ENCODE data around the gene CXADR.

Gene CXADR

GRCh38 chr21:17539323-17539722, 26.5 kb downstream of the CXADR start:
- no peak for DNase-seq (ENCODE audit: insufficient read length, low spot score)
- no peak for FAIRE-seq

DNA sequence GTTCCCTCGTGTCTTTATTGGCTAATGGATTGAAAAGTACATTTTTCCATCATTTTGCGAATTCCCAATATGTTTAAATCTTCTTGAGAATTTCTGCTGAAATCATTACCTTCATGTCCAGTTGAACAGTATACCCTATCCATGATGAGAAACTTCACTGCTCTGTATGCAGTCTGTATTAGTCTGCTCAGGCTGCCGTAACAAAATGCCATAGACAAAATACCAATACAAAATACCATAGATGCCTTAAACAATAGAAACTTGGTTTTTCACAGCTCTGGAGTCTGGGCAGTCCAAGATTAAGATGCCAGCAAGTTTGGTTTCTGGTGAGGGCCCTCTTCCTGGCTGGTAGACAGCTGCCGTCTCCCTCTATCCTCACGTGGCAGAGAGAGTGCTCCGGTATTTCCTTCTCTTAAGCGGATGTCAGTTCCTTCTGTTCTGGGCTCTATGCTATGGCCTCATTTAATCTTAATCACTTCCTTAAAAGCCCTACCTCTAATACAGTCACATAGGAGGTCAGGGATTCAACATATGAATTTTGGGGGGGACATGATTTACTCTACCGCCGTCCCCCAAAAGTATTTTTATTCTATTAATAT, 27.0 kb downstream of the CXADR start:
- DNase-seq (ENCODE audit: insufficient read length, low spot score) (no peak), FAIRE-seq (no peak)

GRCh38 chr21:17540530-17540929, 27.7 kb downstream of the CXADR start:
- no peak for FAIRE-seq
- no peak for DNase-seq (ENCODE audit: insufficient read length, low spot score)

DNA sequence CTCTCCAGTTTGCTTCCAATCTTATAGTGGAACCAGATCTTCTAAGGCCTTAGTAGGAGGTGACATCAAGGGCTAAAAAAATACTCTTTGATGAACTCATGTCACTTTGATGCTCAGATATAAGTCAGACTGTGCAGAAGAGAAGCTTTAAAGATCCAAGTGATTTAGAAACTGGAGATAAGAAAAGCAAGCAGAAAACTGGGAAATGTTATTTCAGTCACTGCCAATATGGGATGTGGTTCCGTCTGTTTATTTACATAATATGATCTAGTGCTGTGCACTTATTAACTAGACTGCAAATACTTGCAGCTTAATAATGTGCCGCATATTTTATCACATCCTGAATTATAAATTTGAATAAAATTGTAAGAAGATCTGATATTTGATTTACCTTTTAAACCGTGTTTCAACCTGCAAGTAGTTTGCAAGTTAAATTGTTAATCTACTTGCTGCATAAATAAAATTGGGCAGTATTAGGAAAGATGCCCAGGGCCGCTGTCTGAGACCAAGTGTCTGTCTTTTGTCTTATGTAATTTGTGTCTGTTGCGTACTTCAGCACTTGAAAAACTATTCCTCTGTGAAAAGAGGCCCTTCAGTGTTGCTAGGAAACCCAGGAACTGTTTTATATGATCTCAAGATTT, 29.6 kb downstream of the CXADR start:
- FAIRE-seq (no peak), DNase-seq (ENCODE audit: insufficient read length, low spot score) (no peak)

GRCh38 chr21:17545007-17545406, 32.2 kb downstream of the CXADR start:
- DNase-seq (ENCODE audit: insufficient read length, low spot score) (no peak), FAIRE-seq (no peak)

GRCh38 chr21:17548262-17548661, 35.4 kb downstream of the CXADR start:
- FAIRE-seq = no peak
- DNase-seq (ENCODE audit: insufficient read length, low spot score) = no peak

DNA sequence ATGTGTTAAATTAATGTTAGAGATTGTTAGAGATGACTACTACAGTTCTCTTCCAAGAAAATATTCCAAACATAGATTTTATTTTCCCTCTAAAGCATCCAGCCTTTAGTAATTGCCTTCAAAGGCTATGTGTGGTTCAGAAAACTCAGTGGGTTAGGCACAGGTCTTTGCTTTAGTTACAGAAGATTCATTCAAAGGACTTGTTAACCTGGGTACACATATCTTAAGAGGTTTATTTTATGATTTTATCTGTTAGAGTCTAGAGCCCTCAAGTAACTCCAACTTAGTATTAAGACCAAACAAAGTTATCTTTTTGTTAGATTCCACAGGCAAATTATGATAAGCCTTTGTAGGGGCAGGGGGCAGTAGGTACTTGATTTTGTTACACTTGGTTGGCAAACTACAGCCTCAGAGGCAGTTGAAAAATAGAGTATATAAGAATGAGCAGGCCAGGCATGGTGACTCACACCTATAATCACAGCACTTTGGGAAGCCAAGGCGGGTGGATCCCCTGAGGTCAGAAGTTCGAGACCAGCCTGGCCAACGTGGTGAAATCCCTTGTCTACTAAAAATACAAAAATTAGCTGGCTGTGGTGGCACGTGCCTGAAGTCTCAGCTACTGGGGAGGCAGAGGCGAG, 37.9 kb downstream of the CXADR start:
- FAIRE-seq (no peak), DNase-seq (ENCODE audit: insufficient read length, low spot score) (no peak)

DNA sequence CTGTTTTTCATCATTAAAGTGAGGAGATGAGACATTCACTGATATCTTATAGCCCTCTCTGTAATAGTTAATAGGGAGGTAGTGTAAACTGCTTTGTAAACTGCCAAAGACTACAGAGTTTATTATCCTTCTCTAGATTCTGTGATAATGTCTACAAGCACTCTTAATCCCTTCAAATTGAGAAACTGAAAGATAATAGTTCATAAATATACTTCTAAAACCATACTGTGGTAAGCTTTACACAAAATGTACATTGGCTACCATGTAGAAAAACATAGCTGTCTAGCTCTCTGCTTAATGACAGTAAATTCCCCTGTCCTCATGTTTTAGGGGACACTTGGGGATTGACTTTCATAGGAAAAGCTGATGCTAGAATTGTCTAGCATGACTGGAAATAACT, 39.6 kb downstream of the CXADR start:
- no peak for FAIRE-seq

DNA sequence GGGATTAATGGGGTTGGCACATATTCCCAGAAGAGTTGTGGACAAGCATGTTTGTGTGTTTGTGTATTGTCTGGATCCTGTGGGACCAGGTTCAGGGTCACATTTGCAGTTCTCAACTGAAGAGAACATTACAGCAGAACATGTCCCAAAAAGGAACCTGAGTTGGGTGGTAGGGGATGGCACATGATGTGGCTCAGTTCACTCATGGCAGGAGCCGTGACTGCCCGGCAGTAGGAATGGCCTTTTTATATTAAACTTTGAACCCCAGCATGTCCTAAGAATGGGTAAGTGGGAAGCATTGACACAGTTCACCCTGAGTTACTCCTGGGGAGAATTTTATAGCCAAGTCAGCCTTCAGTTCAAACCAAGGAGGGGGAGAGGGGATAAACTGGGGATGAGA, 41.3 kb downstream of the CXADR start:
- FAIRE-seq = no peak
- no peak for DNase-seq (ENCODE audit: insufficient read length, low spot score)

More for the DNA sequence above, 39.6 kb downstream of the CXADR start:
- no peak for DNase-seq (ENCODE audit: insufficient read length, low spot score)

- FAIRE-seq (no peak), DNase-seq (ENCODE audit: insufficient read length, low spot score) (no peak)
Observed at GRCh38 chr21:17554679-17555465, 42.0 kb downstream of the CXADR start.

DNA sequence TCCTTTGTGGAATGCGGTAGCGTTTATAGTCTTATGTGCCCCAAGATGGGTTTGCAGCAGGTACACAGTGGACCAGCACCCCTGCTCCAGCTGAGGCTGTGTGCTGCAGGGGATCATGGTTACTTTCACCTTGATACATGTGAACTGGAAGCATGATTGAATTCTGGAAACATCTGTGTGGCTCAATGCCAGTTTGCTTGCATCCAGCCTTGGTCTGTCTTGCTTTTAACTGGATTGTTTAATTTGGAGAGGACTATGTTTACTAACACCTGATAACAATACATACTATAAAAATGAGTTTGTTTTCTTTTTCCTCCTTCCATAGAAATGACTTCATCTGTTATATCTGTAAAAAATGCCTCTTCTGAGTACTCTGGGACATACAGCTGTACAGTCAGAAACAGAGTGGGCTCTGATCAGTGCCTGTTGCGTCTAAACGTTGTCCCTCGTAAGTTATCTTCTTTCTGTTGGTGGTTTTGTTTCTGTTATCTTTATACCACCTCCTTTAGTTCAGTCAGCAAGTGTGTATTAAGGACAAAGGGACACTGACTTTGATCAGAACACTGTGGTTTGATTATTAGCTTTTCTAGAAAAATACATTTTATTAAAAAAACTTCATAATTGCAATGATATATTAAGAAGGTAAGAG, 47.7 kb downstream of the CXADR start:
- no peak for FAIRE-seq

DNA sequence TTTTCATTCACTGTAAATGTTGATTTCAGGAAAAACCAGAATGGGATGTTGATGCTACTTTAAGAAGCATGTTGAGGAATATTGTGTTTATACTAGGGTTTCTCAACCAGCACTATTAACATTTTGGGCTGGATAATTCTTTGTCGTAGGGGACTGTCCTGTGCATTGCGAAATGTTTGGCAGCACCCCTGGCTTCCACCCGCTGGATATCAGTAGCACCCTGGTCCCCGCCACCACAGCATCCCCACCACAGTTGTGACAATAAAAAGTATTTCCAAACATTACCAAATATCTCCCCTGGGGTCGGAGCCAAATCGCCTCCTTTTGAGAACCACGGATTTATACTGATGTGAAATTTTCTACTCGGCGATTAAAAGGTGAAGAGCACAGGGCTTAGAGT, 57.9 kb downstream of the CXADR start:
- DNase-seq (ENCODE audit: insufficient read length, low spot score) = no peak
- FAIRE-seq = no peak

More for the DNA sequence above, 47.7 kb downstream of the CXADR start:
- no peak for DNase-seq (ENCODE audit: insufficient read length, low spot score)

GRCh38 chr21:17572431-17572830, 59.6 kb downstream of the CXADR start:
- FAIRE-seq (no peak), DNase-seq (ENCODE audit: insufficient read length, low spot score) (no peak)

DNA sequence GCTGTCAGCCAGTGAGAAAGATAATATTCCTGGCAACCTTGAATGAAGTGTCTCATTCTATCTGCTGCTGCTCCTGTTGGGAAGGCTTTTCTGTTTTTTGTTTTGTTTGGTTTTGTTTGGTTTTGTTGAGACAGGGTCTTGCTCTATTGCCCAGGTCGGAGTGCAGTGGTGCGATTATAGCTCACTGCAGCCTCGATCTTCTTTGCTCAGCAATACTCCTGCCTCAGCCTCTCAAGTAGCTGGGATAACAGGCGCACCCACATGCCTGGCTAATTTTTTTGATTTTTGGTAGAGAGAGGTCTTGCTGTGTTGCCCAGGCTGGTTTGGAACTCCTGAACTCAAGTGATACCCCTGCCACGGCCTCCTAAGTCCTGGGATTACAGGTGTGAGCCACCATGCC, 62.2 kb downstream of the CXADR start:
- DNase-seq (ENCODE audit: insufficient read length, low spot score) = no peak
- no peak for FAIRE-seq

DNA sequence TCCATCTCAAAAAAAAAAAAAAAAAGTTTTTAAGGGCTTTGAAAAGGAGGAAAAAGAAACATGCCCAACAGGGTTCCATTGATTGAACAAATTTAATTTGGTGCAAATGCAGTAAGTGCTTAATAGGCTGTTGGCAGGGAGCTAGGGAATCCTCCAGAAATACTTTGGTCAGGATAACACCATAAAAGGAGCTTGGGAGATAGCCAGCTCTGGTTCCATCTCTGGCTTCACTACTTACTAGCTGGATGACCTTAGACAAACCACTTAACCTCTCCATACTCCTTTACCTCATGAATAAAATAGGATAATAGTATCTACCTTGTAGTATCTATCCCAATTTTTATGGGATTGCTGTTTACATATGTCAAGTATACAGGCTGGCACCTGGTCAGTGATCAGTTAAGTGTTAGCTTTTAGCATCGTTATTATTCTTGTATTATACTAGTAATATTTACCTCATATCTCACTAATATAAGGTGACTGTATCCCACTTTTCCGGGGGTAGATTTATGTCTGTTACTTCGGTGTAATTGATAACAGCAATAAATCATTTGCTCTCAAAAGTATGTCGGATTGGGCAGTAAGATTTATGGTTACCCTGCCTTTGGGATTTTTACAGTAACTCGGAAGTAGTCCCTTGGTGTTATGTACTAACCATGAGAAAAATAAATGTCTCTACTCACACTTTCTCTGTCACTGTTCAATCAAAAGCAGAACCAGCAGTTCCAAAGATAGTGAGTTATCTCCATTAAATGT, 63.4 kb downstream of the CXADR start:
- DNase-seq (ENCODE audit: insufficient read length, low spot score) (no peak), FAIRE-seq (no peak)

DNA sequence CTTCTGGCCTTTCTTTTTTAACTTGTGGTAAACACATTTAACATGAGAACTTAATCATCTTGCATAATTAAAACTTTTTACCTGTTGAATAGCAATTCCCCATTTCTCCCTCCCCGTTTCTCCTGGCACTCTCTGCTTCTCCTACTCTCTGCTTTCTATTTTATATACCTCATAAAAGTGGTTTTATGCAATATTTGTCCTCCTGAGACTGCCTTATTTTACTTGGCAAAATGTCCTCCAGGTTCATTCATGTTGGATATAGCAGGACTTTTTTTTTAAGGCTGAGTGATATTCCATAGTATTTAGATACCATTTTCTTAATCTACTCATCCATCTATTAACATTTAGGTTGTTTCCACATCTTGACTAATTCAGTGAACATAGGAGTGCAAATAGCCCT, 64.9 kb downstream of the CXADR start:
- FAIRE-seq (no peak), DNase-seq (ENCODE audit: insufficient read length, low spot score) (no peak)

DNA sequence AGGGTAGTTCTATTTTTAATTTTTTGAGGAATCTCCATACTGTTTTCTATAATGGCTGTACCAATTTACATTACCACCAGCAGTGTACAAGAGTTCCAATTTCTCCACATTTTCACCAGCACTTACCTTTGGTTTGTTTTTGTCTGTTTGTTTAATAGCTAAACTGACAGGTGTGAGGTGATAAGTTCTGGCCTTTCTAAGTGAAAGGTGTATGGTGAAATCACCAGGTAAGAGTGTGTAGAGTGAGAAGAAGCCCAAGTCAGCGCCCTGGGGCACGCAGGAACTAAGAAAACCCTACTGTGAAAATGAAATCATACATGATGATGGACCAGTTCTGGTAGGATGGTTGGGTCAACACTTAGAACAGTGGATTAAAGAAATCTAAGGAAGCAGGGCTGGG, 65.3 kb downstream of the CXADR start:
- FAIRE-seq (no peak), DNase-seq (ENCODE audit: insufficient read length, low spot score) (no peak)

GRCh38 chr21:17578876-17579275, 66.0 kb downstream of the CXADR start:
- no peak for DNase-seq (ENCODE audit: insufficient read length, low spot score)
- no peak for FAIRE-seq

DNA sequence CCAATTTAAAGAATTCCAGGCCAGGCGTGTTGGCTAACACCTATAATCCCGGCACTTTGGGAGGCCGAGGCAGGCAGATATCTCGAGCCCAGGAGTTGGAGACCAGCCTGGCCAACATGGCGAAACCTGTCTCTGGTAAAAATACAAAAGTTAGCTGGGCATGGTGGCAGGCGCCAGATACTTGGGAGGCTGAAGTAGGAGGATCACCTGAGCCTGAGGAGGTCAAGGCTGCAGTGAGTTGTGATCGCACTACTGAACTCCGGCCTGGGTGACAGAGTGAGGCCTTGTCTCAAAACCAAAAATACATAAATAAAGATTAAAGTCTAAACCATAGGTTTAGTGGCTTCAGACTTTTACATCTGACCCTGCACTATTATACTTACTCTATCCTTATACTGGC, 67.5 kb downstream of the CXADR start:
- FAIRE-seq = no peak
- no peak for DNase-seq (ENCODE audit: insufficient read length, low spot score)

- FAIRE-seq (no peak), DNase-seq (ENCODE audit: insufficient read length, low spot score) (no peak)
Observed at GRCh38 chr21:17583898-17584297, 71.1 kb downstream of the CXADR start.
